ENCODE measurements around the gene STKLD1. TPM values are rescaled to one million over a fixed set of nuclear protein-coding genes. Genes with fewer than 3 reads are reported as not detected.
A peak's percentile ranks its signal among the peaks of the same experiment; 100 is the strongest.

Gene STKLD1
- total RNA-seq, 1 donor from 2014 or later: not detected

DNA sequence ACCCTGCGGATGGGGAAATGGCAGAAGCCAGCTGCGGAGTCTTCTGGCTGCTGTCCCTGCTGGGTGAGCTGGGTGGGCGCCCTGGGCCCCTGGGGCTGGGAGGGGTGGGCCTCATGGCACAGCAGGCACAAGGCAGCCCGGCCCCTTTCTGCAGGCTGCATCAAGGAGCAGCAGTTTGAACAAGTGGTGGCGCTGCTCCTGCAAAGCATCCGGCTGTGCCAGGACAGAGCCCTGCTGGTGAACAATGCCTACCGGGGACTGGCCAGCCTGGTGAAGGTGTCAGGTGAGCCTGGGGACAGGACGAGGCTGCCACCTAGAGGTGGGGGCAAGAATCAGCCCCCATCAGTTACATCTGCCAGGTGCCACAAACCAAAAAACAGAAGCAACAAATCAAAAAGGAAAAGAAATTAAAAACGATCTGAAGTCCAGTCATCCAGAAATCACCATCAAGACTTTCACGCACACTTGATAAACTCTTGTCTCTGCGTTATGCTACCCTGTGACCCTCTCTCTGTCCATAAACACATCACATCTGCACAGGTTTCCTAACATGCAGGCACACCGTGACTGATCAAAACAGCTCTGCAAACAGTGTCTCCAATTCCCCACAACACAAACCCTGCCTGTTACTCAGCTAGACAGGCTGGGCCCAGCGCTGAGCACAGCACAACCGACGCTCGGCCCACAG, 27.7 kb downstream of the STKLD1 start:
- no peaks in the 10 kb centered on the region for H3K9me3 ChIP-seq
- no peak overlapping the region for H3K4me3 ChIP-seq
- H3K27me3 ChIP-seq: no peaks in the 10 kb centered on the region
- no peaks in the 10 kb centered on the region for H3K4me1 ChIP-seq
- TF ChIP-seq, protein P1, sequence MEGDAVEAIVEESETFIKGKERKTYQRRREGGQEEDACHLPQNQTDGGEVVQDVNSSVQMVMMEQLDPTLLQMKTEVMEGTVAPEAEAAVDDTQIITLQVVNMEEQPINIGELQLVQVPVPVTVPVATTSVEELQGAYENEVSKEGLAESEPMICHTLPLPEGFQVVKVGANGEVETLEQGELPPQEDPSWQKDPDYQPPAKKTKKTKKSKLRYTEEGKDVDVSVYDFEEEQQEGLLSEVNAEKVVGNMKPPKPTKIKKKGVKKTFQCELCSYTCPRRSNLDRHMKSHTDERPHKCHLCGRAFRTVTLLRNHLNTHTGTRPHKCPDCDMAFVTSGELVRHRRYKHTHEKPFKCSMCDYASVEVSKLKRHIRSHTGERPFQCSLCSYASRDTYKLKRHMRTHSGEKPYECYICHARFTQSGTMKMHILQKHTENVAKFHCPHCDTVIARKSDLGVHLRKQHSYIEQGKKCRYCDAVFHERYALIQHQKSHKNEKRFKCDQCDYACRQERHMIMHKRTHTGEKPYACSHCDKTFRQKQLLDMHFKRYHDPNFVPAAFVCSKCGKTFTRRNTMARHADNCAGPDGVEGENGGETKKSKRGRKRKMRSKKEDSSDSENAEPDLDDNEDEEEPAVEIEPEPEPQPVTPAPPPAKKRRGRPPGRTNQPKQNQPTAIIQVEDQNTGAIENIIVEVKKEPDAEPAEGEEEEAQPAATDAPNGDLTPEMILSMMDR (IDR thresholded peaks at IDR 0.05): peak in 2 of 3 experiments; percentile 20 to 26
- no peak overlapping the region for H3K27ac ChIP-seq
- DNase-seq (ENCODE audit: low spot score in 2 of 2): no peak
- intact Hi-C loops (cut with DNase I): no loop called here
- peaks cover 23 to 42% of the 10 kb centered on the region in 2 donors for H3K36me3 ChIP-seq

DNA sequence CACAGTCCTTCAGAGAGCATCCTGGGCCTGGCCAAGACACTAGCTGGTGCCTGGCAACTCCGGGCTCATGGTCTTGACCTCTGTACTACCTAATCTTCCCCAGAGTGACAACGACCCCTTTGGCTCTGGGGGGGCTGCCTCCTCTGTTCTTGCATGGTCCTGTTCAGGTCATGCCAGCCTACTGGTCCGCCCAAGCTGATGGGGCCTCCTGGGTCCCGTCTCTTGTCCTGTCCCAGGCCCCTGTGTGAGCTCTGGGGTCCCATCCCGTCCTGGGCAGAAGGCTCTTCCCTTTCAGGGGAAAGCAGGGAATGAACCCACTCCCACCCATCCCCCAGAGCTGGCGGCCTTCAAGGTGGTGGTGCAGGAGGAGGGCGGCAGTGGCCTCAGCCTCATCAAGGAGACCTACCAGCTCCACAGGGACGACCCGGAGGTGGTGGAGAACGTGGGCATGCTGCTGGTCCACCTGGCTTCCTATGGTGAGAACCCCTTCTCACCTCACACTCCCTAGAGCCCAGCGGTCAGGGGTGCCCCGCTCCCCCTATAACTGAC, 28.4 kb downstream of the STKLD1 start:
- H3K4me3 ChIP-seq: no peak overlapping the region
- H3K36me3 ChIP-seq: peaks cover 23 to 47% of the 10 kb centered on the region in 2 donors
- TF ChIP-seq, protein P1 (IDR thresholded peaks at IDR 0.05): no peak
- H3K27me3 ChIP-seq: no peaks in the 10 kb centered on the region
- no peaks in the 10 kb centered on the region for H3K4me1 ChIP-seq
- intact Hi-C loops (cut with DNase I): loop anchor here (5.0 kb wide), 1 partner anchor 323 kb away; no protein-coding TSS in a partner anchor
- DNase-seq (ENCODE audit: low spot score in 2 of 2): no peak
- H3K27ac ChIP-seq: no peak overlapping the region
- no peaks in the 10 kb centered on the region for H3K9me3 ChIP-seq

DNA sequence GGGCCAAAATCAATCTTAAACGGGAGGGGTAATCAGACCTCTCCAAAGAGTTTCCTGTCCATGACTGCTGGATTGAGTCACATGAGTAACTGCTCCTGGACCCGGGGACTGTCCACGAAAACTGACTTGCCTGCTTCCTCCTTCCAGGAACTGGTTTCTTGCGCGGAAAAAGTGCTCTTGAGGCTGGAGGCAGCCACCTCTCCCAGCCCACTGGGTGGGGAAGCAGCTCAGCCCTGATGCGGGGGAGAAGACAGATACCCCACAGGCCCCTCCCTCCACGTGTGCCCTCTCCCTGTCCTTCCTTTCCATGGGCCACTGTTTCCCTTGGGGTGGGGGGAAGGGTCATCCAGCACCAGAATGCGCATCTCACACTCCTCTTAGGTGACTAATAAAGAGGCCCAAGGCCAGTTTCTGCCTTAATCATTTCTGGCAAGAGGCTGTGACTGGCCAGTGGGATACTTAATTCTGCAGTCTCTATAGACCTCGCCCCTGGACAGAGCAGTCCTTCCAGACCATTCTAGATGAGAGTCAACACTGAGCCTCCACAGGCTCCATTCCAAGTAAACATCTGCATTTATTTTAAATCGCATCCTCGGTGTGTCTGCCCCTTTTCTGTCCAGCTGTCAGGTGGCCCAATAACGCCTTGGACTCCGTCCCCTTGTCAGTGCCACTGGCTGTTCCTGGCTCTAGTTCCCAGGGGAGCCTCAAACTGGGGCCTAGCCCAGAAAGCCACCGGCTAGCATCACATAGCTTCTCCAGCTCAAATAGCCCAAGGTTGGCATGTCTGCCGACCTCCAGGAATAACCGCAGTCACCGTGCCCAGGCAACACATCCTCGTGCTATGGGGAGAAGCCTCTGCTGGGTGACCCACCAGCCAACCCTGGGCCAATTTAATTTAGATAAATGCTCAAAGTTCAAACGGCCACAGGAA, 29.6 kb downstream of the STKLD1 start:
- no peaks in the 10 kb centered on the region for H3K4me1 ChIP-seq
- DNase-seq (ENCODE audit: low spot score in 2 of 2): no peak
- TF ChIP-seq, protein P1 (IDR thresholded peaks at IDR 0.05): no peak
- no peak overlapping the region for H3K4me3 ChIP-seq
- intact Hi-C loops (cut with DNase I): loop anchor here (1.0 to 5.0 kb wide), 2 partner anchors 81 to 322 kb away; no protein-coding TSS in a partner anchor
- peaks cover 33 to 56% of the 10 kb centered on the region in 2 donors for H3K36me3 ChIP-seq
- H3K9me3 ChIP-seq: no peaks in the 10 kb centered on the region
- H3K27ac ChIP-seq: no peak overlapping the region
- no peaks in the 10 kb centered on the region for H3K27me3 ChIP-seq

DNA sequence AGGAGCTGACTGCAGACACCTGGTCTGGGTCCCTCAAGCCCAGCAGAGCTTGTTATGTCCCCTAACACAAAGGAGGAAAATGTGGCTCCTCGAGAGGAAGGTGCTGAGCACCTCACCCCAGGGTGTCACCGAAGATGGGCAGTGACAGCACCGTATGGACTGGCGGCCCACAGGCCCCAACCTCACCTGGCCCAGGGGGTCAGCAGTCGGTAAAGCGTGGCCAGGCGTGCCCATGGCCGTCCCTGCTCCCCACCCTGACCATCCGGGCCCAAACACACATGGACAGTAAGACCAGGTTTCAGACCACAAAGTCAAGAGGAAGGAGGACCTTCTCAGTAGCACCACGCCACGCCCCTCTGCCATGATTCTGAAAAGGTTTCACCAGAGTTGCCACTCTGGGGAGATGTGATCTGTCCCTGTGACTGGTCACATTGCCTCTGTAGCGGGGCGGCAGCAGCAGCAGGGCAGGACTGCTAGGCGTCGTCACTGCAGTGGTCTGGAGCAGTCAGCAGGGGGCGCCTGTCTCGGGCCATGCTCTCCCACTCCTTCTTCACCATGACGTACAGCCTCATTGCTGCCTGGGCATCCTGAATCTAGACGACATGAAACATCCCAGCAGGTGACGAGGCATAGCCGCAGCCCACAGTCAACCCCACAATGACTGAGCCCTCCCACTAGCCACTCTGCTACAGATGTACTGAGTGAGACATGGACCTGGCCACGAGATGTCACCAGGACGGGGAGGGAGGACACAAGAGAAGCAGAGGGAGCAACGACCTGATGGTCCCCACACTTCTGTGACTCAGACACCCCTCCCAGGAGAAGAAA, 30.5 kb downstream of the STKLD1 start:
- no peak overlapping the region for H3K4me3 ChIP-seq
- TF ChIP-seq, protein P1 (IDR thresholded peaks at IDR 0.05): peak; percentile 84 to 87 (median 87)
- no peaks in the 10 kb centered on the region for H3K27me3 ChIP-seq
- no peak overlapping the region for H3K27ac ChIP-seq
- intact Hi-C loops (cut with DNase I): loop anchor here (1.0 to 5.0 kb wide), 2 partner anchors 80 to 321 kb away; no protein-coding TSS in a partner anchor
- peak; percentile 16 to 79 for DNase-seq (ENCODE audit: low spot score in 2 of 2)
- H3K4me1 ChIP-seq: no peaks in the 10 kb centered on the region
- H3K36me3 ChIP-seq: peaks cover 43 to 66% of the 10 kb centered on the region in 2 donors
- H3K9me3 ChIP-seq: no peaks in the 10 kb centered on the region

DNA sequence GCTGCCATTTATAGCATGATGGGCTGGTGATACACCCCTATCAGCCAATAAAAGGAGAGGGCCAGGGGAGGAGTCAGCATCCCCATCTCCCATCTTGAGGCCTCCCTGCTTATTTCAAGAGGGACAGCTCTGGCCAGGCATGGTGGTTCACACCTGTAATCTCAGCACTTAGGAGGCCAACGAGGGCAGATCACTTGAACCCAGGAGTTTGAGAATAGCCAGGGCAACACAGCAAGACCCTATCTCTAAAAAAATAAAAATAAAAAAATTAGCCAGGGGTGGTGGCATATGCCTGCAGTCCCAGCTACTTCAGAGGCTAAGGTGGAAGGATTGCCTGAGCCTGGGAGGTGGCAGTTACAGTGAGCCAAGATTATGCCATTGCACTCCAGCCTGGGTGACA, 31.9 kb downstream of the STKLD1 start:
- H3K36me3 ChIP-seq: peaks cover 56 to 79% of the 10 kb centered on the region in 2 donors
- no peaks in the 10 kb centered on the region for H3K9me3 ChIP-seq

More for the DNA sequence above, 31.9 kb downstream of the STKLD1 start:
- H3K4me3 ChIP-seq: no peak overlapping the region
- no peaks in the 10 kb centered on the region for H3K4me1 ChIP-seq
- TF ChIP-seq, protein P1 (IDR thresholded peaks at IDR 0.05): no peak
- no peak for DNase-seq (ENCODE audit: low spot score in 2 of 2)
- H3K27me3 ChIP-seq: no peaks in the 10 kb centered on the region
- intact Hi-C loops (cut with DNase I): loop anchor here (5.0 kb wide), 1 partner anchor 319 kb away; no protein-coding TSS in a partner anchor
- H3K27ac ChIP-seq: no peak overlapping the region
